Upper lobe of right lung (tissue), 1 donor: ENCODE results near the gene GPBAR1. TPM values are rescaled to one million over a fixed set of nuclear protein-coding genes. Genes with fewer than 3 reads are reported as not detected.
A peak's percentile ranks its signal among the peaks of the same experiment; 100 is the strongest.

ENCODE experiments used
- ATAC-seq: fragments of 200-7000 bp; cut with Tn5 transposase; one replicate; pipeline ENCODE4 v1.9.1; 2020; ENCODE audit warnings: mild to moderate bottlenecking, moderate library complexity
- DNase-seq: peaks from one replicate; pipeline ENCODE4 v3.0.0-alpha.2; 2020
- H3K27ac ChIP-seq: fragments of 200-600 bp; one replicate; pipeline ENCODE4 v1.8.0; 2022
- H3K27me3 ChIP-seq: fragments of 200-600 bp; one replicate; pipeline ENCODE4 v1.8.0; 2022; ENCODE audit warnings: mild to moderate bottlenecking
- H3K36me3 ChIP-seq: fragments of 200-600 bp; one replicate; pipeline ENCODE4 v1.8.0; 2022
- H3K4me1 ChIP-seq: fragments of 200-600 bp; one replicate; pipeline ENCODE4 v1.8.0; 2022
- H3K4me3 ChIP-seq: fragments of 200-600 bp; one replicate; pipeline ENCODE4 v1.8.0; 2022; ENCODE audit warnings: mild to moderate bottlenecking
- H3K9me3 ChIP-seq: fragments of 200-600 bp; one replicate; pipeline ENCODE4 v1.8.0; 2022
- intact Hi-C: fragments of 100-400 bp; cut with DNase I; formaldehyde crosslinking; loops from one replicate; pipeline ENCODE4 v1.11.0; 2022
- total RNA-seq: library from RNA; stranded (reverse); fragmentation: NEBNext Ultra II Directional; extraction: Animal tissue kit (Norgen Biotek cat#: 25700); gene quantifications from one replicate; pipeline ENCODE4 v1.2.1, GENCODE V29; 2021
- TF ChIP-seq, protein P1 (sequence below): fragments of 200-600 bp; IDR thresholded peaks from one replicate; pipeline ENCODE4 v1.8.0; 2022; ENCODE audit warnings: antibody characterized with exemption
- donor health status: DM: no; HTN: yes; CAD: no; lungs with severe emphysema.

GPBAR1 gene
- total RNA-seq, 1 donor from 2014 or later = 2.6 TPM

GRCh38 chr2:218289639-218290315 lies 29.0 kb downstream of the GPBAR1 start:
- Histone ChIP-seq H3K4me3 (peak overlapping the region; percentile 89), H3K27ac (peak overlapping the region; percentile 98), H3K4me1 (peaks cover 88% of the 10 kb centered on the region), H3K9me3 (no peaks in the 10 kb centered on the region), H3K27me3 (no peaks in the 10 kb centered on the region), H3K36me3 (no peaks in the 10 kb centered on the region)
- intact Hi-C loops = loop anchor here (10.0 kb wide), 1 partner anchor 105 kb away; the partner anchor contains the start of gene CTDSP1
- TF ChIP-seq, protein P1, sequence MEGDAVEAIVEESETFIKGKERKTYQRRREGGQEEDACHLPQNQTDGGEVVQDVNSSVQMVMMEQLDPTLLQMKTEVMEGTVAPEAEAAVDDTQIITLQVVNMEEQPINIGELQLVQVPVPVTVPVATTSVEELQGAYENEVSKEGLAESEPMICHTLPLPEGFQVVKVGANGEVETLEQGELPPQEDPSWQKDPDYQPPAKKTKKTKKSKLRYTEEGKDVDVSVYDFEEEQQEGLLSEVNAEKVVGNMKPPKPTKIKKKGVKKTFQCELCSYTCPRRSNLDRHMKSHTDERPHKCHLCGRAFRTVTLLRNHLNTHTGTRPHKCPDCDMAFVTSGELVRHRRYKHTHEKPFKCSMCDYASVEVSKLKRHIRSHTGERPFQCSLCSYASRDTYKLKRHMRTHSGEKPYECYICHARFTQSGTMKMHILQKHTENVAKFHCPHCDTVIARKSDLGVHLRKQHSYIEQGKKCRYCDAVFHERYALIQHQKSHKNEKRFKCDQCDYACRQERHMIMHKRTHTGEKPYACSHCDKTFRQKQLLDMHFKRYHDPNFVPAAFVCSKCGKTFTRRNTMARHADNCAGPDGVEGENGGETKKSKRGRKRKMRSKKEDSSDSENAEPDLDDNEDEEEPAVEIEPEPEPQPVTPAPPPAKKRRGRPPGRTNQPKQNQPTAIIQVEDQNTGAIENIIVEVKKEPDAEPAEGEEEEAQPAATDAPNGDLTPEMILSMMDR = no peak
- ATAC-seq (no peak), DNase-seq (no peak)

DNA sequence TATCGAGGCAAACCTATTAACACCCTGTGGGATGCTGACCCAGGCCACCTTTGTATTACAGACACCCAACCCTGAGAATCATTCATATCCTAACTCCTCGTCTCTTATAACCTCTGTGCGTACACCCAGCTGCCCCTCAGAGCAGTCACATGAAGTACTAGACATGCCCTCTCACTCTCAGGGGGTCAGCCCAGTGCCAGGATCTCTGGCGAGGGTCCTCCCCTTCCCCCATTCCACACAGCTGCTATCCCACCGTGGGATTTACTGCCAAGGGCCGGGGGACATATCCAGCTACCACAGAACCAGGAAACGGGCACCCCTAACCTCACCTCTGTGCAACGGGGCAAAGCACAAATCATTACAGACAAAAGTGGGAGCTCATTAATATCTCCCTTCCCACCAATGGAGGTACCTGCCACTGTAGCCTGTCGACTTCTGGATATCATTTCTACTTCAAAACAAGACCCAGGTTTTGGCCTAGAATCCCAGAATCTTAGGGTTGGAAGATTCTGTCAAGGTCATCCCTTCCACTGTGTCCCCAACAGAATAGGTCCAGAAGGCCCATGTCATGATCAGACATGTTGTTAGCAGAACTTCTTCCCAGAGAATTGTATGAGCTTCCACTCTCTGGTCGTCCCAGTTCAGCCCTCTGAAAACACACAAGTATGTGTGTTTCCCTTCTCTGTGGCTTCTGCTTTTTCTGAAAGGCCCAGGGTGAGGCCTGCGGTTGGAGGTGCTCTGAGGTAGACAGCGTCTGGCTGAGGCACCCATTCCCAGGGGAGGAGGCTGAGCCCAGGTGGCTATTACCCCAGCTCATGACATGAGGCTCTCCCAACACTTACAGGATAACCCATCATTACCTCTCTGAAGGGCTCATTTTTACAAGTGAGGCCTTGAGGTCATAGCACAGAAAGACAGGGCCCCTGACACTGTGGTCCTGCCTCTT lies 29.8 kb downstream of the GPBAR1 start:
- Histone ChIP-seq H3K27ac (peak overlapping the region; percentile 98), H3K27me3 (no peaks in the 10 kb centered on the region), H3K36me3 (no peaks in the 10 kb centered on the region), H3K4me3 (peak overlapping the region; percentile 89), H3K9me3 (no peaks in the 10 kb centered on the region), H3K4me1 (peaks cover 87% of the 10 kb centered on the region)
- ATAC-seq (no peak), DNase-seq (no peak)
- TF ChIP-seq, protein P1 = no peak
- intact Hi-C loops = loop anchor here (10.0 kb wide), 1 partner anchor 104 kb away; the partner anchor contains the start of gene CTDSP1

- ATAC-seq (peak; percentile 38), DNase-seq (no peak)
- intact Hi-C loops = loop anchor here (10.0 kb wide), 1 partner anchor 103 kb away; the partner anchor contains the start of gene CTDSP1
- H3K27ac ChIP-seq = peak overlapping the region; percentile 98
- no peaks in the 10 kb centered on the region for H3K36me3 ChIP-seq
- H3K4me1 ChIP-seq = peaks cover 79% of the 10 kb centered on the region
- TF ChIP-seq, protein P1 = no peak
- H3K9me3 ChIP-seq = no peaks in the 10 kb centered on the region
- H3K4me3 ChIP-seq = peak overlapping the region; percentile 89
- H3K27me3 ChIP-seq = no peaks in the 10 kb centered on the region
These were observed 30.7 kb downstream of the GPBAR1 start for GRCh38 chr2:218291318-218292047.

DNA sequence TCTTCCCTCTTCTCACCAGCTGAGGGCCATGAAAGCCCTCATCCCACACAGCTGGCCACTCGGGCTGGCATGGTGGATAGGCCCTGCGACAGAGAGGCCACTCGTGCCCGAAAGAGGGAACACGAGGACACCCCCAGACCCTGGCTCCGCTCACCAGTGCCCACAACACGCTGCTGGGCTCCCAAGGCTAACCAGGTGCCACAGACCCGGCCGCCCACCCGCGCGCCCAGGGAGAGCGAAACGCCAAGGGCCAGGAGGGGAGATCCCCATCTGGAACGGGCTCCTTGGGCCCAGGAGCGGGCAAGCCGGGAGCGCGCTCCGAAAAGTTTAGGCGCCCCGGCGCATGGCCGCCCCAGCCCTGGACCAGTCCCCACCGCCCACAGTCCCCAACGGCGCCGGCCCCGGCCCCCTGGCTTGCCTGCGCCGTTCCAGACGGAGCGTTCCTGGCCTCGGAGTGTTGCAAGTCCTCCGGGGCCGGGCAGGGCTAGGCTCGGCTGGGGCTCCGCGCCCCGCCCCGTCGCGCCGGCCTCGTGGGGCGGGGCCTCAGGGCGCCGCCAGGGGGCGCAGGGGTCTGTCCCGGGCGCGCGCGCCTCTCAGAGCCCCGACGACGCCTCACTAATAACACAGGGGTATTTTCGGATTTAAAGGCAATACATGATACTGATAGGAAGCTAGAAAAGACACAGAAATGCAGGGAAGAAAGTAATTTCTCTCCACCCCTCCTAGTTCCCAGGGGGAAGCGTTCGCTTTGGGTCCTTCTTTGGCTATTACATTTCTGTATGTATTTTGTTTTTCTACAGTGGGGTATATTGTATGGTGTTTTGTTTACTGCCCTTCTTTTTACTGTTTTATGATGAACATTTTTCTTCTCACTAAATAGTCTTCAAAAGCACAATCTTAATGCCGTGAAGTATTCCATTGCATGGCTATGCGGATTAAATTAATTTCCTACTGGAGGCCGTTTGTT lies 31.5 kb downstream of the GPBAR1 start, which contains the start of gene TMBIM1:
Gene TMBIM1 (minus strand): TSS at position 456 of the 967 bp plus-strand sequence. CDS start 10,362 bp downstream, outside the sequence.
- Histone ChIP-seq H3K27ac (peak within 1 kb of the TSS; percentile 98), H3K9me3 (no peaks in the 10 kb centered on the region), H3K4me3 (peak within 1 kb of the TSS; percentile 89), H3K36me3 (no peaks in the 10 kb centered on the region), H3K4me1 (peaks cover 72% of the 10 kb centered on the region), H3K27me3 (no peaks in the 10 kb centered on the region)
- TF ChIP-seq, protein P1 = peak; percentile 81
- DNase-seq (peak; percentile 93), ATAC-seq (peak; percentile 93)
- intact Hi-C loops = loop anchor here (10.0 kb wide), 1 partner anchor 102 kb away; the partner anchor contains the start of gene CTDSP1
